ENCODE results near the gene AGMO.

GRCh38 chr7:15577600-15577999 is 15.8 kb upstream of the AGMO start:
- TF ChIP-seq GABPA (IDR thresholded peaks at IDR 0.05 in 1 of 2, conservative IDR thresholded peaks at IDR 0.05 in 1 of 2) (no peak), CTCF (IDR thresholded peaks at IDR 0.05; ENCODE audit: low read depth, low read length, missing input control) (no peak)

Data from liver (tissue), 3 donors.